BJ (cell line): ENCODE measurements around the gene BRD2. TPM values are rescaled to one million over a fixed set of nuclear protein-coding genes. Genes with fewer than 3 reads are reported as not detected.

ENCODE experiments used
- CTCF ChIA-PET: fragments of 350-600 bp; formaldehyde crosslinking; extraction: SDS; loops from one replicate; lab custom pipeline; 2021; ENCODE audit warnings: antibody characterized with exemption, inconsistent platforms; lab: Yijun Ruan, JAX
- POLR2A ChIA-PET: fragments of 300-600 bp; sonication (Branson Sonifier 250); formaldehyde crosslinking; extraction: SDS; loops from one replicate; lab custom pipeline; 2021; ENCODE audit warnings: antibody characterized with exemption; lab: Charles Lee
- DNase-seq: peaks from one replicate; pipeline ENCODE4 v3.0.0-alpha.2; 2011; ENCODE audit warnings: low read depth
- H3K27me3 ChIP-seq: 2 replicates; pipeline ENCODE4 v1.6.0; 2011; ENCODE audit warnings: low read length; ENCODE audit not compliant: control insufficient read depth, insufficient read depth
- H3K36me3 ChIP-seq: 2 replicates; pipeline ENCODE4 v1.5.1; 2011; ENCODE audit warnings: low read length; ENCODE audit not compliant: control insufficient read depth, insufficient read depth
- H3K4me3 ChIP-seq: 2 replicates; pipeline ENCODE4 v1.5.1; 2011; ENCODE audit warnings: low read depth, mild to moderate bottlenecking, control low read depth, low read length
- CTCF ChIP-seq: IDR thresholded peaks from 2 replicates; pipeline ENCODE4 v1.5.1; 2011; ENCODE audit warnings: low read depth, mild to moderate bottlenecking, control low read depth, inconsistent platforms, low read length, moderate library complexity; ENCODE audit not compliant: insufficient read depth
- polyA plus RNA-seq: library from polyadenylated mRNA; depleted of rRNA; stranded (reverse); fragments of >200 nt; gene quantifications from 2 replicates; pipeline ENCODE4 v1.2.3, GENCODE V29; 2011

Gene BRD2
- polyA plus RNA-seq, 1 experiment: 128 TPM

- no peak overlapping the region for H3K4me3 ChIP-seq
- no peak for DNase-seq
- no peaks in the 10 kb centered on the region for H3K36me3 ChIP-seq
- ChIA-PET CTCF (interaction anchor here (0.6 to 9.6 kb wide), 17 partner anchors 9 to 316 kb away, joined by 3 to 246 read pairs (median 9); partner anchors contain the start of gene HLA-DMA), POLR2A (no interaction called here)
- peaks cover 25% of the 10 kb centered on the region for H3K27me3 ChIP-seq
- TF ChIP-seq CTCF: no peak
Observed at GRCh38 chr6:32932132-32932868, 36.1 kb upstream of the BRD2 start.

- TF ChIP-seq CTCF: peak; percentile 82
- Histone ChIP-seq H3K4me3 (no peak overlapping the region), H3K27me3 (peaks cover 30% of the 10 kb centered on the region), H3K36me3 (no peaks in the 10 kb centered on the region)
- ChIA-PET POLR2A (interaction anchor here (1.3 to 1.5 kb wide), 2 partner anchors 38 to 41 kb away, joined by 5 to 9 read pairs; no protein-coding TSS in a partner anchor), CTCF (interaction anchor here (0.6 to 9.6 kb wide), 39 partner anchors 10 to 315 kb away, joined by 3 to 246 read pairs (median 5); partner anchors contain the start of gene HLA-DMA)
- DNase-seq: no peak
Observed at GRCh38 chr6:32933661-32934085, 34.7 kb upstream of the BRD2 start.

- no peak for DNase-seq
- Histone ChIP-seq H3K27me3 (peaks cover 32% of the 10 kb centered on the region), H3K4me3 (no peak overlapping the region), H3K36me3 (no peaks in the 10 kb centered on the region)
- CTCF ChIA-PET: interaction anchor here (0.8 to 9.6 kb wide), 6 partner anchors 11 to 237 kb away, joined by 3 to 246 read pairs (median 6); partner anchors contain the start of gene HLA-DMA
- POLR2A ChIA-PET: no interaction called here
- no peak for TF ChIP-seq CTCF
Observed at GRCh38 chr6:32935551-32936238, 32.7 kb upstream of the BRD2 start.

- Histone ChIP-seq H3K4me3 (no peak overlapping the region), H3K27me3 (peaks cover 32% of the 10 kb centered on the region), H3K36me3 (no peaks in the 10 kb centered on the region)
- POLR2A ChIA-PET: no interaction called here
- DNase-seq: no peak
- CTCF ChIA-PET: interaction anchor here (0.8 to 9.6 kb wide), 6 partner anchors 11 to 236 kb away, joined by 3 to 246 read pairs (median 6); partner anchors contain the start of gene HLA-DMA
- no peak for TF ChIP-seq CTCF
Observed at GRCh38 chr6:32936239-32937152, 31.9 kb upstream of the BRD2 start.
